Neuronal stem cell (in vitro differentiated cells): ENCODE data around the gene PCDHGA6.

Source experiments
- DNase-seq: peaks from one replicate; pipeline ENCODE4 v3.0.0-alpha.2; 2013; ENCODE audit warnings: low spot score
- H2AFZ ChIP-seq: one replicate; pipeline ENCODE4 v1.6.1; 2013; ENCODE audit warnings: mild to moderate bottlenecking, low read length, inconsistent platforms
- H2AK5ac ChIP-seq: 2 replicates; pipeline ENCODE4 v1.6.1; 2013; ENCODE audit warnings: low read depth, mild to moderate bottlenecking, inconsistent platforms, low read length, moderate library complexity, mixed read lengths
- H2BK120ac ChIP-seq: 2 replicates; pipeline ENCODE4 v1.6.1; 2013; ENCODE audit warnings: low read depth, mild to moderate bottlenecking, inconsistent platforms, low read length, moderate library complexity, mixed read lengths
- H2BK12ac ChIP-seq: one replicate; pipeline ENCODE4 v1.6.1; 2013; ENCODE audit warnings: low read length, inconsistent platforms
- H2BK15ac ChIP-seq: 2 replicates; pipeline ENCODE4 v1.6.1; 2013; ENCODE audit warnings: mild to moderate bottlenecking, low read length, inconsistent platforms, mixed read lengths
- H2BK5ac ChIP-seq: one replicate; pipeline ENCODE4 v1.6.1; 2013; ENCODE audit warnings: inconsistent platforms, mild to moderate bottlenecking, low read length, moderate library complexity
- H3K14ac ChIP-seq: one replicate; pipeline ENCODE4 v1.6.1; 2013; ENCODE audit warnings: low read length, inconsistent platforms
- H3K18ac ChIP-seq: 2 replicates; pipeline ENCODE4 v1.6.1; 2013; ENCODE audit warnings: low read length, inconsistent platforms
- H3K23ac ChIP-seq: 2 replicates; pipeline ENCODE4 v1.6.1; 2013; ENCODE audit warnings: low read depth, mild to moderate bottlenecking, mixed read lengths, low read length, inconsistent platforms; ENCODE audit not compliant: poor library complexity
- H3K27ac ChIP-seq: replicated peaks from 3 replicates; pipeline ENCODE4 v1.5.1; 2013; ENCODE audit warnings: low read length, inconsistent platforms
- H3K27me3 ChIP-seq, 3 experiments: 2 replicates each; pipeline ENCODE4 v1.6.1; 2013; ENCODE audit warnings: low read length in 3 of 3, mild to moderate bottlenecking in 2 of 3, inconsistent platforms in 1 of 3, low read depth in 1 of 3, mixed read lengths in 1 of 3, moderate library complexity in 1 of 3; ENCODE audit not compliant: control insufficient read depth in 3 of 3, insufficient read depth in 3 of 3
- H3K36me3 ChIP-seq, 2 donors: replicated peaks in 1 of 2; 2 replicates each; pipeline ENCODE4 v1.6.1; 2013; ENCODE audit warnings: low read length in 2 of 2; ENCODE audit not compliant: control insufficient read depth in 2 of 2, insufficient read depth in 2 of 2
- H3K4ac ChIP-seq: 2 replicates; pipeline ENCODE4 v1.6.1; 2013; ENCODE audit warnings: inconsistent platforms, mild to moderate bottlenecking, low read length, moderate library complexity
- H3K4me1 ChIP-seq, 2 donors: 1 replicate in 1 of 2; 2 replicates in 1 of 2; pipeline ENCODE4 v1.6.1; 2013; ENCODE audit warnings: low read length in 2 of 2, low read depth in 1 of 2; ENCODE audit not compliant: control insufficient read depth in 2 of 2, insufficient read depth in 1 of 2
- H3K4me2 ChIP-seq: one replicate; pipeline ENCODE4 v1.6.1; 2013; ENCODE audit warnings: mild to moderate bottlenecking, low read length, inconsistent platforms; ENCODE audit not compliant: insufficient read depth, poor library complexity, severe bottlenecking
- H3K4me3 ChIP-seq, 2 donors: 2 replicates each; pipeline ENCODE4 v1.5.1; 2013; ENCODE audit warnings: low read length in 2 of 2, mild to moderate bottlenecking in 2 of 2, inconsistent platforms in 1 of 2, moderate library complexity in 1 of 2
- H3K79me1 ChIP-seq: one replicate; pipeline ENCODE4 v1.6.1; 2013; ENCODE audit warnings: low read depth, mild to moderate bottlenecking, inconsistent platforms, low read length, moderate library complexity
- H3K9ac ChIP-seq: one replicate; pipeline ENCODE4 v1.6.1; 2013; ENCODE audit warnings: mild to moderate bottlenecking, low read depth, low read length, inconsistent platforms; ENCODE audit not compliant: poor library complexity
- H3K9me3 ChIP-seq, 2 donors: replicated peaks in 1 of 2; 2 replicates each; pipeline versions ENCODE3 to v1.6.1; 2013; ENCODE audit warnings: low read length in 2 of 2, mild to moderate bottlenecking in 2 of 2, inconsistent platforms in 1 of 2, low read depth in 1 of 2, mixed read lengths in 1 of 2, moderate library complexity in 1 of 2; ENCODE audit not compliant: control insufficient read depth in 2 of 2, insufficient read depth in 1 of 2
- H4K8ac ChIP-seq: one replicate; pipeline ENCODE4 v1.6.1; 2013; ENCODE audit warnings: low read depth, mild to moderate bottlenecking, inconsistent platforms, low read length, moderate library complexity
- H4K91ac ChIP-seq: one replicate; pipeline ENCODE4 v1.6.1; 2013; ENCODE audit warnings: low read length, low read depth, mild to moderate bottlenecking, inconsistent platforms; ENCODE audit not compliant: poor library complexity
- WGBS, 2 donors: extraction: QIAGEN DNeasy Blood & Tissue Kit; methylation state at CpG; one replicate each; pipeline ENCODE4 v1.1.7; 2013; ENCODE audit warnings: missing lambda C conversion rate in 2 of 2, mixed read lengths in 1 of 2; ENCODE audit not compliant: insufficient read length in 2 of 2, insufficient replicate concordance in 1 of 2; ENCODE audit errors: extremely low coverage in 2 of 2; 5-methylcytosine and 5-hydroxymethylcytosine counted together

PCDHGA6 gene

GRCh38 chr5:141389153-141390042, 15.7 kb downstream of the PCDHGA6 start:
- WGBS, 2 donors: no CpG with 5 or more reads among the region's 77 CpGs
- Histone ChIP-seq H2AK5ac (no peak overlapping the region), H2BK15ac (no peak overlapping the region), H3K27ac (no peak overlapping the region), H3K79me1 (peaks cover 4% of the 10 kb centered on the region), H4K91ac (no peak overlapping the region), H3K4me3 (peak overlapping the region in 1 of 2 donors; percentile 24), H3K4ac (no peak overlapping the region), H3K9ac (peak overlapping the region; percentile 51), H2BK12ac (no peak overlapping the region), H3K36me3 (peaks cover 14 to 26% of the 10 kb centered on the region in 2 donors), H2AFZ (no peak overlapping the region), H4K8ac (no peak overlapping the region), H3K14ac (no peak overlapping the region), H3K27me3 (no peaks in the 10 kb centered on the region), H2BK120ac (no peak overlapping the region), H2BK5ac (no peak overlapping the region), H3K23ac (peak overlapping the region; percentile 16), H3K4me2 (no peak overlapping the region), H3K4me1 (no peaks in the 10 kb centered on the region), H3K18ac (peak overlapping the region; percentile 30), H3K9me3 (peaks cover 40 to 70% of the 10 kb centered on the region in 2 donors)
- no peak for DNase-seq

- Histone ChIP-seq H3K18ac (no peak within 1 kb of the TSS), H3K23ac (no peak within 1 kb of the TSS), H3K4me3 (no peak within 1 kb of the TSS), H2BK15ac (no peak within 1 kb of the TSS), H3K4ac (no peak within 1 kb of the TSS), H3K79me1 (peaks cover 6% of the 10 kb centered on the region), H4K91ac (no peak within 1 kb of the TSS), H3K4me2 (no peak within 1 kb of the TSS), H2BK120ac (no peak within 1 kb of the TSS), H3K36me3 (peaks cover 14 to 26% of the 10 kb centered on the region in 2 donors), H2AFZ (no peak within 1 kb of the TSS), H2BK5ac (no peak within 1 kb of the TSS), H3K4me1 (no peaks in the 10 kb centered on the region), H3K14ac (no peak within 1 kb of the TSS), H2AK5ac (no peak within 1 kb of the TSS), H4K8ac (no peak within 1 kb of the TSS), H3K9ac (no peak within 1 kb of the TSS), H2BK12ac (no peak within 1 kb of the TSS), H3K27me3 (no peaks in the 10 kb centered on the region), H3K27ac (no peak within 1 kb of the TSS), H3K9me3 (peaks cover 40 to 85% of the 10 kb centered on the region in 2 donors)
- no CpG with 5 or more reads among the region's 38 CpGs for WGBS, 2 donors
- DNase-seq: no peak
These were observed 18.9 kb downstream of the PCDHGA6 start, which contains the start of gene PCDHGA8 for GRCh38 chr5:141392429-141393198. Gene PCDHGA8, plus strand, starts transcription at chr5:141392633. Its CDS starts 181 bp downstream, at chr5:141392814.

- Histone ChIP-seq H3K23ac (no peak overlapping the region), H3K4ac (no peak overlapping the region), H2BK15ac (no peak overlapping the region), H3K79me1 (peaks cover 6% of the 10 kb centered on the region), H4K8ac (no peak overlapping the region), H3K9me3 (peaks cover 39 to 83% of the 10 kb centered on the region in 2 donors), H3K4me2 (no peak overlapping the region), H3K18ac (no peak overlapping the region), H3K27ac (no peak overlapping the region), H2AFZ (no peak overlapping the region), H4K91ac (no peak overlapping the region), H3K4me1 (no peaks in the 10 kb centered on the region), H2AK5ac (no peak overlapping the region), H2BK12ac (no peak overlapping the region), H2BK120ac (no peak overlapping the region), H3K36me3 (peaks cover 14 to 26% of the 10 kb centered on the region in 2 donors), H3K9ac (no peak overlapping the region), H3K4me3 (no peak overlapping the region), H2BK5ac (no peak overlapping the region), H3K27me3 (no peaks in the 10 kb centered on the region), H3K14ac (no peak overlapping the region)
- WGBS, 2 donors: no CpG with 5 or more reads among the region's 21 CpGs
- DNase-seq: no peak
These were observed 19.6 kb downstream of the PCDHGA6 start for GRCh38 chr5:141393267-141393666.
